CD4-positive, alpha-beta T cell treated with Interleukin-4 for 1 hour (primary cell): ENCODE results near the gene GP2.
"Not testable (repeated sequence)": the region's sequence is repeated elsewhere in the genome, so short reads cannot be mapped to it uniquely, and the experiment has no call there.

Experiments
- DNase-seq, 2 donors: peaks; one replicate each; pipeline ENCODE4 v3.0.0-alpha.2; 2020 to 2022

Gene GP2

DNA sequence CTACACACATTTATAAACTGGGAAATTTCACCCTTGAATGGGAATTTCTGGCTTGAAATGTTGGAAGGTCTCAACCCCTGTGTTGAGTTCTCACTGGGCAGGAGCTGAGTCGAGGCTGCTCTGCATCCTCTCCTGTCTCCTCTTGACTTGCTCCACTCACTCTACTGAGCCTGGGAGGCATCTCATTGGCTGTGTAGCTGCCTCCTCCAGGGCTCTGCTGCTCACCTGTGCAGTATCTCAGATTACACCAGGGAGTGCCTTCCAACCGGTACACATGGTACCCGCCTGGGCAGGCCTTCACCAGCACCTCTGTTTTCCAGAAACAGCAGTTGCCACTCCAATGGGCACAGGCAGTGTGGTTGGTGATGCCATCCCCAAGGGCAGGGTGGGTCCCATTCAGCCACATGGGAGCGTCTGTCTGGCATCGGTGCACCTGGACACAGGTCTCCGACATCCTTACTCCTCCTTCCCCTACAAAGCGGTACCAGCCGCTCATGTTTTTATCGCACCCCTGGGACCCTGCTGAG is 3.7 kb downstream of the GP2 start:
- DNase-seq = no peak

DNA sequence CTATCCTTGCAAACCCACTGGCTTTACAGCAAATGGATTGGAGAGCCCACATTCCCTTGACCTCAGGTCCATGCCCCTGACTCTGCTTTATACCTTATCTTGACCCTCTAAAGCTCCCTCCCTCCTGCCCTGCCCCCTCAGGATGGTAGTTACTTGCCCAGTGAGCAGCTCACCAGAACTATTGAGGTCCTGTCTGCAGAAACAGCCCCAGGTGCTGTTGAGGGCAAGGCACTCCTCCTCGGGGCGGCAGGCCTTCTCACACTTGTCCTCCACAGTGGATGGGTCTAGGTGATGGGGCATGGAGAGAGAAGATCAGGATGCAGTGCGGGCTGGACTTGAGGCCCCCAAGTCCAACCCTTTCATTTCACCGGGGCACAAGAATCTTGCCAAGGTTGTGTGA is 4.6 kb downstream of the GP2 start:
- no peak for DNase-seq

DNA sequence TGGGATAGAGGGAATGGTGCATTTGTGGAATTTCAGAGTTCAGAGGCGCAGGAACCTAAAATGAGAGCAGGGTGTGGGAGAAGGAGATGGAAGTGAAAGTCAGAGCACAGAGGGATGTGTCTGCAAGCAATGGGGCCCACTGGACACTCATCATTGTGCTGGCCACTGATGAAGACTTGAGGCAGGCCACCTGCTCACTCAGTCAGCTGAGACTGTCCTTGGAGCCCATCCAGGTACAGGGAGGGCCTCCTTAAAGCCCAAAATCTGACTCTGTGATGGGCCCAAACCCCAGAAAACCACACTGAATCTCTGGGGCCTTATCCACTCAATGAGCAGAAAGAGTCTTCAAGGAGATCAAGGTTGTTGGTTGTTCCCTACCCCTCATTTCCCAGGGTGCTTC is 5.6 kb downstream of the GP2 start:
- DNase-seq = no peak

DNA sequence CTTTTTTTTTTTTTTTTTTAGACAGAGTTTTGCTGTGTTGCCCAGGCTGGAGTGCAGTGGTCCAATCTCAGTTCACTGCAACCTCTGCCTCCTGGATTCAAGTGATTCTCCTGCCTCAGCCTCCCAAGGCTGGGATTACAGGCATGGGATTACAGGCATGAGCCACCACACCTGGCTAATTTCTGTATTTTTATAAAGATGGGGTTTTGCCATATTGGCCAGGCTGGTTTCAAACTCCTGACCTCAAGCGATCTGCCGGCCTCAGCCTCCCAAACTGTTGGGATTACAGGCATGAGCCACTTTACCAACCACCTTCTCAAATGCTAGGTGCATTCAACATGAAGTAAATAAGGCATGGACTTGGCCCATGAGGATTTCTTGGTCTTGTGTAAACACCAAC is 6.3 kb downstream of the GP2 start:
- not testable (repeated sequence) for DNase-seq

DNA sequence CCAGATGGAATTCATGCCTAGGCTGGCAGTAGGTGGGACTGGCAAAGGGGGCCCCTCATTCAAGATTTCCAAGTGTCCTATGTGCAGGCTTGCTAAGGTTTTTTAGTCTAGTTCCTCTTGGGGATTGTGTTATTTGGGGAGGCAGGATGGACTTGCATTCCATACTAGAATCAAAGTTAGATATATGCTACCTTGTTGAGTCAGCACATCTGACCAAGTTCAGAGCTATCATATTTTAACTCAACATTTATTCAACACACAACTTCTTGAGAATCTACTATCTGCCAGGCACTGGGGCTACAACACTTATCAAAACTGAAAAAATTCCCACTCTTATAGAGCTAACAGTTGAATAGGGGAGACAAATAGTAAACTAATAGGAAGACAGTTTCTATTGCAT is 6.7 kb downstream of the GP2 start:
- DNase-seq = no peak

DNA sequence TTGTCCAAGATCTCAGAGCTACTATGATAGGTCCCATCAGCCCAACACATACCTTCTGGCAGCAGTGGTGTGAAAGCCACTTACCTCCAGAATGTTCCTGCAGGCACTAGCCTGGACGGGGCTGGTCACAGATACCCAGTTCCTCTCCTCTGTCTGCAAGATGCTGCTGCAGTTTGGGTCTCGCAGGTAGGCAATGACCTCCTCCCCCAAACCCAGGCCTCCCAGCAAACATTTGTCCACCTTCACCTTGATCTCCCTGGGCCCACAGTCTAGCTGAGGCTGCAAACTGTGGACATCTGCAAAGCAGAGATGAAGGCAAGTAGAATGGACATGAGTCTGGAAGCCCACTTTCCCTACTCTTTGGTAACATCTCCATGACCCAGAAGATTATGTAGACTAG is 7.1 kb downstream of the GP2 start:
- DNase-seq = no peak

DNA sequence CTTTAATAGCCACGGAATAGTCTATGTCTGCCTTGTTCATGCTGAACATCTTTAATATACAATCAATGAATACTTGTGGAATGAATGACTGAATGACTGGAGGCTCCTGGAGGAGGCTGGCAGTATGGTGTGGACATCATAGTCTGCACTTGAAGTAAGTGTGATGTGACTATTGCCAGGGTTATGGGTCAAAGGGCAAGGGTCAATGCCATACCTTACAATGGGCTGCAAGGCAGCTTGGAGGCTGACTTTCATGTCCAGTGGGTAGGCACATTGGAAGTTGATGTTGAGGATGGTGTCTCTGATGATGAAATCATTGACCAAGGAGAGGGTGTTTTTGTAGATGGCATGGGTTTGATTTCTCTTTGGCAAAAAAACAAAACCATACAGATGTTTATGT is 7.9 kb downstream of the GP2 start:
- DNase-seq = no peak

DNA sequence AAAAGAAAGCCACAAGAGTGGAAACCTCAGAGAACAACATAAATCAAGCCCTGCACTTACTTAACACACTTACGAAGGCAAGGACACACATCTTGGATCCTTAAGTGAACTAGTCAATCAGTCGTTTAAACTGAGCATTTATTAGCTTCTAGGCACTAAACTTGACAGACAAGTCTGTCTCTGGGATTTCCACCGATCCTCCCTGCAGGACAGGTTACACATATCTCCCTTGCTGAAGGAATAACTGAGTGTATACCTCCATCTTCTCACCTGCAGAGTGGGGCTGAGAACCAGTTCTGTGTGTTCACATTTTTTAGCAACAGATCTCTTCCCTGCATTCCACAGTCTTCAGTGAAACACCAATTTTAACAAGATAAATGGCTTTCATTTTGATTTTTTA is 8.9 kb downstream of the GP2 start:
- DNase-seq = no peak

DNA sequence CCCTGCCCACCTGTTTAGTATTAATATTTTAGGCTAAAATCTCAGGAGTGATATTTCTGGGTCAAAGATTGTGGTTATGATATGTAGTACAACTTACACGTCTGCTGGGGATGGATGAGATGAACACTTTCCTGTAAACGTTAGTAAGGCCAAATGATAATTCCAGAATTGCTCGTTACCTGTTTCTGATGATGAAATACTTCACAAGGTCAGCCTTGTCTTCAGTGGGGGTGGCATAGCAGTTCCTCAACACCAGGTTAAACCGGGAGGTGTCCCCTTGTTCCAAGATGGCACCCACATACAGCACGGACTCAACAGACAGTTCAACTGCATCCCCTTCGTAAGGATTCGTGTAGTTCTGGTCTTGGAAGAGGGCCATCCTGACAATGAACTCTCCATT is 9.3 kb downstream of the GP2 start:
- no peak for DNase-seq

DNA sequence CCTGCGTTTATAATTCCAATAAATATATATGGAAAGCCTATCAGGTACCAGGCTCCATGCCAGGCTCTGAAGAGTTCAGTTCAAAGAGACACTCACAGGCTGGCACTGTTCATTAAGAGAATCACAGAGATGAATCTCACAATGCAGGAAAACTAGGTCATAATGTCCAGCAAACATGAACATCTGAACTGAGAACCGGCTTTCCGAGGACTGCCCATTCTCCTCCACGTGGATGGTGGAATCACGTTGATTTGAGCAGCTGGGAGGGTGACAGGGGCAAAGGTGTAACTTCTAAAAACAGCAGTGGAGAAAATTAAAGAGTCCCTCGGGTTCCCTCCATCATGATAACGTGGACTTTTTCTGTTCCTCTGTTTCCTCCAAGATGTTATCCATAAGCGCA is 10.2 kb downstream of the GP2 start:
- no peak for DNase-seq

DNA sequence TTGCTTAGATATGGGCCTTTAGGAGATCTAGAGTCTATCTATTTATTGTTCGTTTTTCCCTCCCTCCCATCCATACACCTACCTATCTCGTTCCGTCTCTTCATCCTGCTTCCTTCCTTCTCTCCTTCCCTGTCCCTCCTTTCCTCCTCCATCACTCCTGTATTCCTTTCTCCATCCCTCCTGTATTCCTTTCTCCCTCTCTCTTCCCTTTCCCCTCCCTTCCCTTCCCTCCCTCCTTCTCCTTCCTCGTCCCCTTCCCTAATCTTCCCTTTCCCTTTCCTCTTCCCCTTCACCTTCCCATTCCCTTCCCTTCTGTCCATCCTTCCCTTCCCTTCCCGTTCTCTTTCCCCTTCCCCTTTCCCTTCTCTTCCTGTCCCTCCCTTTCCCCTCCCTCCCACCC is 10.6 kb downstream of the GP2 start:
- no peak for DNase-seq

DNA sequence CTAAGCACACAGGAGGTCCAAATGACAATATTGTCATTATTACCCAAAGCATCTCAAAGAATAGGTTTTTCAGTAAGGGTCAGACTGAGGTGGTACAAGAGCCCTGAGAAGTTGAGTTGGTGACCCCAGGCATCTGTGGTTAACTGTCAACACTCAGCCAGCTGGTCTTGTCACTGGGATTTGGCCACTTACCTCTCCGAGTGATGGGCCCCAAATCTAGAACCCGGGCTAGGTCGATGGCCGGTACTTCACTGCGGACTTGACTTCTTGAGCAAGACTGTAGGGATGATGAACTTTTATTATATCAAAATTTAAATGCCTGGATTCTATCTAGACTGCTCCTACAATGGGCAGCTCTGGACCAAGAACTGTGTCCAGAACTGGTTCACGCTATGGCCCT is 11.5 kb downstream of the GP2 start:
- no peak for DNase-seq

DNA sequence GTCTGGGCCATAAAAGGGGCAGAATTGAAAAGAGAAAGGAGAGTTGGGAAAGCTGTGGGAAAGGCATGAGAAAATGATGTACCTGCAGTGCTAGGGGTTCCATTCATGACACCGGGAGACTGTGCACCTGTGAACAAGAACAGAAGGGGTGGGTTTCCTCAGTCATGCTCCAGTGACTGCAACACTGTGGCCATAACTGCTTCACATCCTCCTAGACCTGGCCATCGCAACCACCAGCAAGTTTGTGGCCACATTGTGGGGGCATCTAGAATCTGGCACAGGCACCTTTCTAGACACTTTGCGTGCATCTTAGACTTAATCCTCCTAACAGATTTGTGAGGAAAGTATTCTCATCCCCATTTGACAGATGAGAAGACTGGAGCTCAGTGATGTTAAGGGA is 12.7 kb downstream of the GP2 start:
- DNase-seq = no peak

DNA sequence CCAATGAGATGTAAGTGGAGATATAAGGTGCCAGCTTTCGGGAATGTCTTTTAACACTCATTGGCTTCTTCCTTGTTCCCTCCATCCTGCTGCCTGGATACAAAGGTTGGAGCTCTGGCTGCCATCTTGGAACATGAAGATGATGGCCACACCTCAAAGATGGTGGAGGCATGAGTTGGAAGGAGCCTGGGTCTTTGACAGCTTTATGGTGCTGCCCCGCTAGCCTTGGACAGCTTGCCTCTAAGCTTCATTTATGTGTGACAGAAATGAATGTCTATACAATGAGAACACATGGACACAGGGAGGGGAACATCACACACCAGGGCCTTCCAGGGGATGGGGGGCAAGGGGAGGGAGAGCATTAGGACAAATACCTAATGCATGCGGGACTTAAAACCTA is 13.6 kb downstream of the GP2 start:
- no peak for DNase-seq

DNA sequence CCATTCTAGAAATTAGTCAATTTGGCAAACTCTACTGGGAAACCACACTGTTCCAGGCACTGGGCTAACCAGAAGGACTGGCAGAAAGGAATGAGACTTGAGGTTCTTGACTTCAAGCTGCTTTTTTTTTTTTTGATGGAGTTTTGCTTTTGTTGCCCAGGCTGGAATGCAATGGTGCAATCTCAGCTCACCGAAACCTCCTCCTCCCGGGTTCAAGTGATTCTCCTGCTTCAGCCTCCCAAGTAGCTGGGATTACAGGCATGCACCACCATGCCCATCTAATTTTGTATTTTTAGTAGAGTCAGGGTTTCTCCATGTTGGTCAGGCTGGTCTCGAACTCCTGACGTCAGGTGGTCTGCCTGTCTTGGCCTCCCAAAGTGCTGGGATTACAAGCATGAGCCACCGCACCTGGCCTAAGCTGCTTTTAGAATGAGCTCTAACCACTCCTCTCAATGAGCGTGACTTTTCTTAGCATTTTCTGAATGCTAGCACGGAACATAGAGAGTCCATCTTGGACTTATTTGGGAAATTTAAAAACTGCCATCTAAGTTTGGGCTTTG is 14.7 kb downstream of the GP2 start:
- not testable (repeated sequence) for DNase-seq

DNA sequence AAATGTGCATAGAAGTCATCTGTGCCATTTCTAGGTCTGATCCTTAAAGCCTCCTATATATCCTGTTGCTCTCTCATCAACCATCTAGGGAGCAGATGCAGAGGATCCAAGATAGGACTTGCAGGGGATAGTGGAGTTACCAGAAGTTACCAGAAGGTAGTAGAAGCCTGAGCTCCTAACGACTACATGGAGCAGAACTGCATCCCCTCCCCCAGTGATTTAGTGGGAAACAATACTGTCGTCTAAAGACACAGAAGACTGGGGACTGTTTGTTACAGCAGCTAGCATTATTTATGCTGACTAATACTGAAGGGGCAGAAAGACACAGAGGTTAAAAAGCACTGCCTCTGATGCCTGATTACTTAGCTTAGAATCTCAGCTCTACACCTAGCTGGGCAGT is 15.8 kb downstream of the GP2 start:
- DNase-seq = no peak

DNA sequence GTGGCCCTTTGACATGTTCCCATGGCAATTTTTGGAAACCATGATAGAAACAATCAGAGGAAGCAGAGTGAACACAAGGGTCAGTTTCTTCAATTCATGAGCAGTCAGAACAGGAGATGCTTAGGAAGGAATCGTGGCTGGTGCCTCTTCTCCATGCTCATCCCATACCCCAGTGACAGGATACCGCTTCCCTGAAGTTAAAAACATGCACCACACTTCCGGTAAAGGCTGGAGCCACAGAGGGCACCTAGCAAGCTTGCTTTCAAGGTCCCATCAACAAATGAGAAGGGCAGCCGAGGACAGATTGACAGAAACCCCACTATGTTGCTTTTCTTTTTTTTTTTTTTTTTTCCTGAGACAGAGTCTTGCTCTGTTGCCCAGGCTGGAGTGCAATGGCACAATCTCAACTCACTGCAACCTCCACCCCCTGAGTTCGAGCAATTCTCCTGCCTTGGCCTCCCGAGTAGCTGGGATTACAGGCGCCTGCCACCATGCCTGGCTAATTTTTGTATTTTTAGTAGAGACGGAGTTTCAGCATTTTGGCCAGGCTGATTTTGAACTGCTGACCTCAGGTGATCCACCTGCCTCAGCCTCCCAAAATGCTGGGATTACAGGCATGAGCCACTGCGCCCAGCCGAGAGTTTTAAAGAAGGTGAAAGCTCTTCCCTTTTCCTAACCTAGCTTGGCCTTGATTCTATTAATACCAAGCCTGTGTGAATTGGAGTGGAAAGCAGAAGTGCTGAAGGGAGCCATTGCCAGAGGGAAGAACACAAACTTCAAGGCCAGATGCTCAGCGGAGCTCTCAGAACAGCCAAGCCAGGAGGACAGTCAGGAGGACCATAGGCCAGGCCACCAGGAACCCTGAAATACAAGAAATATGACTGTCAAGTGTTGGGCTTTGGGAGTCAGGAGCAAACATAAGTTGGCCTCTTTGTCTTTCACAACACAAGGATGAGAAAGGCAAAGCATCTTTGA is 16.6 kb downstream of the GP2 start:
- no peak for DNase-seq

DNA sequence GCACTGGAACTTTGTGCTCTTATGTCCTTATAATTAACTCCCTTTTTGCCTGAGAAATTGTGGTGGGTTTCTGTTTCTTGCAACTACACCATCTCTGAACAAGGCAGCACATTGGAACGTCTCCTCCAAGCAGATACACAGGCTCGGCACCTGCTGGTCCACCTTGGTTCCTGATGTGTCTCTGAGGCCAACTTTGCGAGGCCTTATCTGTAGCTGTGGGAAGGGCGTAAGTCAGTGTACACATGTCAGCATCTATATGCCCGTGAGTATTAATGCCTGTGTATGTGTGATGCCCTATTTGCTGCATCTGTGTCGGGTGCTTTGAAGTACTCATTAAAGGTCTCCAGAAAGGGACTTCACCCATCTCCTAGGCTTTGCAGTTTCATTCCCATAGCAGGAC is 17.5 kb downstream of the GP2 start:
- no peak for DNase-seq

DNA sequence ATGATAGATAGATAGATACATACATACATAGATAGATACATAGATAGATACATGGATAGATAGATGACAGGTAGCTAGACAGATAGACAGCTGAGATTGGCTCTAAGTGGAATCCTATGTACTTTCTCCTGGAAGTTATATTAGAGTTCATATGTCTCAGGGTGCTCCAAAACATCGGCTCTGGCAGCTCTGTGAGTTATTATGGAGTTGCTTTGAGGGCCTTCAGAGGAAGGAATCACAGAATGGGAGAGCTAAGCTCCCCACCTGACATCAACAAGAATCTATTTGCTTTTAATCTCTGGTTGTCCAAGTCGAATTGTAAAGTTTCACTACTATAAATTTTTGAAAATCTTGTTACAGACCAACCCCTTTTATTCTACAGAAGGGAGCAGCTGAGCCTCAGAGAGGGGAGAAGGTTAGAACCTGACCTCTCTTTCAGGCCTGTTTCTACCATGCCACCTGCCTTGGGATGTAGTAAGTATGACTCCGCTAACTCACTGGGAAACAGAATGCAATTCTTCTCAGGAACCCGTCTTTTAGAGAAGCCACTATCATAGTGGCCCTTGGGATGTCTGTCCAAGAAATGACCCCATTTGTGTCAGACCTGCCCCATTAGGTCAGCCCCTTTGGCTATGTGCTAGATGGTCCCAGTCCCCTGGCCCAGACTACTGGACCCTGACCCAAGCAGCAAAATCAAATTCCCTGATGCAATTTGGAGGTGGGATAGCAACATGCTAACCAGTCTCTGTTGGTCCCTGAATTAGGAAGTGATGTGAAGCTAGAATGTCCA is 18.3 kb downstream of the GP2 start:
- DNase-seq = no peak

DNA sequence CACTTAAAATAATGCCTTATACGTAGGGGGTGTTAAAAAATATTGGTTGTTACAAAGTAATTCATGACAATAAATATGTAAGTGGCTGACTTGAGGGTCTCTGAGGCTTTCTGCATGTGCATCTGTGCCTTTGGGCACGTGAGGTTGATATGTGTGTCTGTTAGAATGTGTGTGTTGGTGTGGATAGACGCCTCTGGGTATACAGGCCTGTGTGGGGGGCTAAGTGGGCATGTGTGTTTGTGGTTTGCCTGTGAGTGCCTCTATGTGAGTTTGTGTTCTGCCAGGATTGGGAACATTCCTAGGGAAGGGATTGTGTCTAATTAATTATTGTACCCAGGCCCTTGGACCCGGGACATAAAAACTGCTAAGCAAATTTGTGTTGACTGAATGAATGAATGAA is 19.0 kb downstream of the GP2 start:
- DNase-seq = no peak

DNA sequence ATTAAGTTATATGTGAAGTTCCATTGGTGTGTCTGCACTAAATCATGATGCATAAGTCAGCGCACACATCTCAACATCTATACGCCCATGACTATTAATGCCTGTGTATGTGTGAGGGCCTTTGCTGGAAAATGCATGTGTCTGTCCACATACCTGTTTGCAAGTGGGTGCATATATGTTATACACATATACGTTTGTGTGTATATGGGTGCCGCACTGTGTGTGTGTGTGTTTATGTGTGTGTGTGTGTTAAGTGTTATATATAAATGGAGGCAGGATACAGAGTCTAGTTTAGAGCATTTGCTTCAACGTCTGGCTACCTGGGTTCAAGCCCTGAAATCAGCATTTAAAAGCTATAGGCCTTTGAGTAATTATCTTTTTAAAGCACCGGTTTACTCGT is 19.5 kb downstream of the GP2 start:
- DNase-seq = no peak

DNA sequence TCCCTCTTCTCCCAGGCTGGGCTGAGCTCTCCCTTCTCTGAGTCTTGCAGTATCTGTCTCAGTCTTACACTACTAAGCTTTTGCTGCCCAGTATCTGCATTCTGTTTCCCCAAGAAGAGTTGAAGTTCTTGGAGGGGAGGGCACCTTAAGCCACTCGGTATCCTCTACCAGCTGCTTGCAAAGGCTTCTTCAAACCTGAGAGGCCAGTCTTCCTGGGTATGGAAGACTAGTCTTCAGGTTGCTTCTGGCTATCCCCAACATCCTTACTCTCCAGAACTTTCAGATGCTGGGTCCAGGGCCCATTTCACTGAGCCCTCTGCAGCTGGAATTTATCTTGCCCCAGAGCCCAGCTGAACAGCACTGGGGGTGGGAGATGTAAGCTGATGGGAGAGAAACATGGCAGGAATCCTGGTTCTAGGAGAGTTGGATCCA is 20.1 kb downstream of the GP2 start:
- no peak for DNase-seq

DNA sequence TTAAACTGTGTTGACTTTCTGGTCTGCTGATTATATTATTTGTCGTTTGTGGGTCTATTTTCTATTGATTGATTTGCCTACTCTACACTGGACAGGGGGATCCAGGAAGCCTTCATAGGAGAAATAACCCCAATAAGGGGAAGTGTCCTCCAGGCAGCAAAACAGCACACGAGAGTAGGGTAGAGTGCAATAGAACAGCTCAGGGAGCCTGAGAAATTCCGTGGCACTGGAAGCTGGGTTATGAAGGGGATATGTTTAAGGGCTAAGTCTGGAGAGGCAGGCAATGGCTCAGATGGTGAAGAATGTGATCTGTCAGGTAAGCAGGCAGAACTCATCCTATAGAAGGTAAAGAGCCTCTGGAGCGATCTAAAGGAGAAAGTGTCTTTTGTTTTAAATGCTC is 20.9 kb downstream of the GP2 start:
- DNase-seq = no peak

DNA sequence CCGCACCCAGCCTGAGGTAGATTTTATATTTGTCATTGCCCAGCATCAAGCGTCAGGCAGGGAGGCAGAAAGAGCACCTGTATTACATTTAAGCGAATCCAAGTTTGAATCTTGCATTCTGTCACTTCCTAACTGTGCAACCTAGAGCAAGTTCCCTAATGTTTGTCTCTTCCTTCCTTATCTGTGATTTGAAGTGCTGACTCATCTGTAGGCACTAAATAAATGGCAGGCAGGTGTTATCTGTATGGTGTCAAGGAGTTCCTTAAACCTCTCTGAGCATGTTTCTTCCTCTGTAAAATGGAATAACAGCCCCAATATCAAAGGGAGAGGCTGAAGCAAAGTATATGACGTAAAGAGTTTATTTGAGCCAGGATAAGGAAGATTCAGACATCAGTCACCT is 24.3 kb downstream of the GP2 start:
- no peak for DNase-seq
